Measurements from ENCODE around the gene TLE7. TPM values are rescaled to one million over a fixed set of nuclear protein-coding genes. Genes with fewer than 3 reads are reported as not detected.
A peak's percentile ranks its signal among the peaks of the same experiment; 100 is the strongest.

TLE7 gene
- total RNA-seq, 1 experiment from 2014 or later: not detected

DNA sequence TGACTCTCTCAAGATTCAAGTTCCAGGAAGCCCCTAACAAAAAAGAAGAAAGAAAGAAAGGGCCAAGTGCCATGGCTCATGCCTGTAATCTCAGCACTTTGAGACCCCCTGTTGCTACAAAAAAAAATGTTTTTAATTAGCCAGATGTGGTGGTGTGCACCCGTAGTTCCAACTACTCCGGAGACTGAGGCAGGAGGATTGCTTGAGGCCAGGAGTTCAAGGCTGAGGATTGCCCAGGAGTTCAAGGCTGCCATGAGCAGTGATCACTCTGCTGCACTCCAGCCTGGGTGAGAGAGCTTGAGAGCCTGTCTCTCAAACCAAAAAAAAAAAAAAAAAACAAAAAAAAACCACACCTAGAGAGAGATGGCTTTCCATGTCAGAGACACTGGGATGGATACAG is 18.8 kb downstream of the TLE7 start:
- TF ChIP-seq, protein P1, sequence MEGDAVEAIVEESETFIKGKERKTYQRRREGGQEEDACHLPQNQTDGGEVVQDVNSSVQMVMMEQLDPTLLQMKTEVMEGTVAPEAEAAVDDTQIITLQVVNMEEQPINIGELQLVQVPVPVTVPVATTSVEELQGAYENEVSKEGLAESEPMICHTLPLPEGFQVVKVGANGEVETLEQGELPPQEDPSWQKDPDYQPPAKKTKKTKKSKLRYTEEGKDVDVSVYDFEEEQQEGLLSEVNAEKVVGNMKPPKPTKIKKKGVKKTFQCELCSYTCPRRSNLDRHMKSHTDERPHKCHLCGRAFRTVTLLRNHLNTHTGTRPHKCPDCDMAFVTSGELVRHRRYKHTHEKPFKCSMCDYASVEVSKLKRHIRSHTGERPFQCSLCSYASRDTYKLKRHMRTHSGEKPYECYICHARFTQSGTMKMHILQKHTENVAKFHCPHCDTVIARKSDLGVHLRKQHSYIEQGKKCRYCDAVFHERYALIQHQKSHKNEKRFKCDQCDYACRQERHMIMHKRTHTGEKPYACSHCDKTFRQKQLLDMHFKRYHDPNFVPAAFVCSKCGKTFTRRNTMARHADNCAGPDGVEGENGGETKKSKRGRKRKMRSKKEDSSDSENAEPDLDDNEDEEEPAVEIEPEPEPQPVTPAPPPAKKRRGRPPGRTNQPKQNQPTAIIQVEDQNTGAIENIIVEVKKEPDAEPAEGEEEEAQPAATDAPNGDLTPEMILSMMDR (IDR thresholded peaks at IDR 0.05; ENCODE audit: unreplicated experiment): no peak
- intact Hi-C loops (cut with micrococcal nuclease; ENCODE audit: unreplicated experiment): no loop called here
- CTCF ChIA-PET: no interaction called here
- Mint-ChIP-seq H3K9me3 (ENCODE audit: low read depth, unreplicated experiment) (no peaks in the 10 kb centered on the region), H3K27ac (ENCODE audit: unreplicated experiment) (no peak overlapping the region), H3K27me3 (ENCODE audit: unreplicated experiment) (peaks cover 77% of the 10 kb centered on the region), H3K36me3 (ENCODE audit: insufficient read depth, unreplicated experiment) (peaks cover 12% of the 10 kb centered on the region), H3K4me1 (ENCODE audit: low read depth, unreplicated experiment) (peaks cover 14% of the 10 kb centered on the region), H3K4me3 (ENCODE audit: low read depth, unreplicated experiment) (no peak overlapping the region)
- no TSS peak for BruUV-seq (replicated peaks)
- no peak for DNase-seq

DNA sequence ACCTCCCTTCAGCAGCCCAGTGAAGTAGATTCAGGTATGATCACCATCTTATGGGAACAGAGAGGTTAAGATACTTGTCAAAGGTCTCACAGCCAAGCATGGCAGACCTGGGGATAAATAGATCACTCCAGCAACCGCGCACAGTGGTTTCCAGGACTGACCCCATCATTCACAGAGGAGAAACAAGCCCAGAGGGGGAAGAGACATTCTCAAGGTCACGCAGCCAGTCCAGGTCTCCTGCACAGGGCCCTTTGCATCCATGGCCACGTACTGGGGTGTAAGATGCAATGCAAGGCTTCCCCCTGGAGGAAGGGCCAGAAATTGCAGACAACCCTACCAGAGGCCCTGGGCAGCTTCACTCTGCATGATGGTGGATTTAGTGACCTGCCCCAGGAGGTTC is 19.9 kb downstream of the TLE7 start:
- Mint-ChIP-seq H3K27me3 (ENCODE audit: unreplicated experiment) (peaks cover 84% of the 10 kb centered on the region), H3K36me3 (ENCODE audit: insufficient read depth, unreplicated experiment) (peaks cover 8% of the 10 kb centered on the region), H3K27ac (ENCODE audit: unreplicated experiment) (no peak overlapping the region), H3K4me1 (ENCODE audit: low read depth, unreplicated experiment) (peaks cover 9% of the 10 kb centered on the region), H3K9me3 (ENCODE audit: low read depth, unreplicated experiment) (no peaks in the 10 kb centered on the region), H3K4me3 (ENCODE audit: low read depth, unreplicated experiment) (no peak overlapping the region)
- CTCF ChIA-PET: interaction anchor here (0.6 kb wide), 1 partner anchor 15 kb away, joined by 4 read pairs; no protein-coding TSS in a partner anchor
- TF ChIP-seq, protein P1 (IDR thresholded peaks at IDR 0.05; ENCODE audit: unreplicated experiment): peak; percentile 59
- no TSS peak for BruUV-seq (replicated peaks)
- peak; percentile 59 for DNase-seq
- intact Hi-C loops (cut with micrococcal nuclease; ENCODE audit: unreplicated experiment): no loop called here

GRCh38 chr16:71414038-71414437 is 27.8 kb downstream of the TLE7 start:
- Mint-ChIP-seq H3K27me3 (ENCODE audit: unreplicated experiment) (peaks cover 67% of the 10 kb centered on the region), H3K4me3 (ENCODE audit: low read depth, unreplicated experiment) (no peak overlapping the region), H3K27ac (ENCODE audit: unreplicated experiment) (no peak overlapping the region), H3K36me3 (ENCODE audit: insufficient read depth, unreplicated experiment) (no peaks in the 10 kb centered on the region), H3K9me3 (ENCODE audit: low read depth, unreplicated experiment) (no peaks in the 10 kb centered on the region), H3K4me1 (ENCODE audit: low read depth, unreplicated experiment) (no peaks in the 10 kb centered on the region)
- TF ChIP-seq, protein P1 (IDR thresholded peaks at IDR 0.05; ENCODE audit: unreplicated experiment): no peak
- no TSS peak for BruUV-seq (replicated peaks)
- no peak for DNase-seq
- intact Hi-C loops (cut with micrococcal nuclease; ENCODE audit: unreplicated experiment): no loop called here
- CTCF ChIA-PET: no interaction called here

DNA sequence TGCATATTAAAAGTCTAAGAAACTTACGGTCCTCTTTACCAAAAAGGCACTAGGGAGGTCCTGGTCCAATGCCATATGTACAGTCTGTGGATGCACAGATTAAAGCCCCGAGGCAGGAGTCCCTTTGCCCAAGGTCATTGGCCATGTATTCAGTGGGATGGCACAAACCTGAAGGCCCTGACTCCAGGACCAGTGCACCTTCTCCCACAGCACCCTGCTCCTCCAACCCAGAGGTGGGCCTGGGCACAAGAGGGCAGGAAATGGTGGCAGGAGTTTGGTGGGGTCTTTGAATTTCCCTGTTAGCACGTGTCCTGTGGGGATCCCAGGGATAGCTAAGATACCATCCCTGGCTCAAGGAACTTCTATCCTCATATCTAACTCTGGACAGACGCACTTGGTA is 28.5 kb downstream of the TLE7 start:
- no peak overlapping the region for H3K27ac Mint-ChIP-seq (ENCODE audit: unreplicated experiment)
- no peaks in the 10 kb centered on the region for H3K4me1 Mint-ChIP-seq (ENCODE audit: low read depth, unreplicated experiment)
- H3K27me3 Mint-ChIP-seq (ENCODE audit: unreplicated experiment): peaks cover 67% of the 10 kb centered on the region
- intact Hi-C loops (cut with micrococcal nuclease; ENCODE audit: unreplicated experiment): no loop called here
- H3K36me3 Mint-ChIP-seq (ENCODE audit: insufficient read depth, unreplicated experiment): no peaks in the 10 kb centered on the region
- TF ChIP-seq, protein P1 (IDR thresholded peaks at IDR 0.05; ENCODE audit: unreplicated experiment): no peak
- no peak for DNase-seq
- no peak overlapping the region for H3K4me3 Mint-ChIP-seq (ENCODE audit: low read depth, unreplicated experiment)
- H3K9me3 Mint-ChIP-seq (ENCODE audit: low read depth, unreplicated experiment): no peaks in the 10 kb centered on the region
- BruUV-seq (replicated peaks): no TSS peak
- CTCF ChIA-PET: interaction anchor here (0.8 to 2.4 kb wide), 13 partner anchors 9 to 198 kb away, joined by 3 to 53 read pairs (median 5); partner anchors contain the start of gene CALB2
